GM23338 (cell line): ENCODE measurements around the gene SH3GL3.

Experiments used
- CREB1 ChIP-seq: fragments of 250-450 bp; sonication (Bioruptor Pico); IDR thresholded peaks from 2 replicates; pipeline ENCODE4 v1.5.0; 2020; ENCODE audit warnings: low read depth, mild to moderate bottlenecking, moderate library complexity
- CTCF ChIP-seq, 2 experiments: fragments of 200-600 bp in 1 of 2; sonication (generic) in 1 of 2; conservative IDR thresholded peaks; 2 replicates each; pipeline versions ENCODE4 v1.5.1 to v1.6.1; 2016 to 2017; ENCODE audit warnings: antibody characterized with exemption in 2 of 2, low read depth in 2 of 2, mild to moderate bottlenecking in 2 of 2, moderate library complexity in 1 of 2
- EZH2 ChIP-seq: fragments of 200-600 bp; sonication (generic); IDR thresholded peaks from one replicate; pipeline ENCODE4 v1.8.0; 2017; ENCODE audit warnings: antibody characterized with exemption, mild to moderate bottlenecking, low read depth; ENCODE audit not compliant: unreplicated experiment
- EZH2phosphoT487 ChIP-seq: fragments of 200-600 bp; sonication (generic); IDR thresholded peaks from one replicate; pipeline ENCODE4 v1.8.1; 2018; ENCODE audit warnings: antibody characterized with exemption; ENCODE audit not compliant: unreplicated experiment
- JUNB ChIP-seq: IDR thresholded peaks from one replicate; pipeline ENCODE4 v1.6.1; 2016; ENCODE audit warnings: antibody characterized with exemption; ENCODE audit not compliant: unreplicated experiment
- POLR2AphosphoS5 ChIP-seq: IDR thresholded peaks from 2 replicates; pipeline ENCODE4 v1.6.1; 2016; ENCODE audit warnings: antibody characterized with exemption, low read depth
- REST ChIP-seq: IDR thresholded peaks from one replicate; pipeline ENCODE4 v1.6.1; 2018; ENCODE audit warnings: antibody characterized with exemption; ENCODE audit not compliant: unreplicated experiment
- STAT1 ChIP-seq: IDR thresholded peaks from one replicate; pipeline ENCODE4 v1.6.1; 2016; ENCODE audit warnings: antibody characterized with exemption; ENCODE audit not compliant: unreplicated experiment

- TF ChIP-seq CTCF (conservative IDR thresholded peaks at IDR 0.05; ENCODE audit: low read depth in 2 of 2) (no peak), CREB1 (CRISPR knock-in tag) (no peak), POLR2AphosphoS5 (no peak), STAT1 (no peak), EZH2phosphoT487 (no peak), EZH2 (no peak), JUNB (no peak), REST (no peak)
Measured at GRCh38 chr15:83484636-83485035, 37.5 kb downstream of the SH3GL3 start.
